IMR-90 (cell line): Measurements from ENCODE around the gene SSH2. TPM values are rescaled to one million over a fixed set of nuclear protein-coding genes. Genes with fewer than 3 reads are reported as not detected.

Source experiments
- ATAC-seq: fragments of 200-7000 bp; cut with Tn5 transposase; 2 replicates; pipeline ENCODE4 v1.9.1; 2020; ENCODE audit warnings: low read depth, mild to moderate bottlenecking, moderate library complexity
- BruUV-seq: library from RNA; stranded (reverse); fragments of 400-500 nt; replicated peaks from 2 replicates; lab custom pipeline; 2021; lab: Mats Ljungman, UMichigan
- CTCF ChIA-PET: fragments of 300-600 bp; formaldehyde crosslinking; extraction: SDS; loops from one replicate; lab custom pipeline; 2021; ENCODE audit warnings: antibody characterized with exemption; lab: Yijun Ruan, JAX
- POLR2A ChIA-PET: fragments of 300-600 bp; sonication (Branson Sonifier 250); formaldehyde crosslinking; loops from one replicate; lab custom pipeline; 2022; ENCODE audit warnings: antibody characterized with exemption; ENCODE audit not compliant: unreplicated experiment; lab: Charles Lee
- DNase-seq: peaks from one replicate; pipeline ENCODE4 v3.0.0; 2013
- H2AFZ ChIP-seq: replicated peaks from 2 replicates; pipeline ENCODE3; 2013; ENCODE audit warnings: low read length, mild to moderate bottlenecking; ENCODE audit not compliant: poor library complexity
- H2AK5ac ChIP-seq: 2 replicates; pipeline ENCODE4 v1.6.1; 2013; ENCODE audit warnings: low read depth, low read length, inconsistent platforms
- H2AK9ac ChIP-seq: replicated peaks from 2 replicates; pipeline ENCODE3; 2013; ENCODE audit warnings: mild to moderate bottlenecking, low read depth, low read length, moderate library complexity; ENCODE audit not compliant: poor library complexity
- H2BK120ac ChIP-seq: 2 replicates; pipeline ENCODE4 v1.6.1; 2013; ENCODE audit warnings: low read depth, low read length, inconsistent platforms
- H2BK15ac ChIP-seq: 3 replicates; pipeline ENCODE4 v1.6.1; 2013; ENCODE audit warnings: low read depth, low read length, inconsistent platforms
- H2BK20ac ChIP-seq: 2 replicates; pipeline ENCODE4 v1.6.1; 2013; ENCODE audit warnings: low read depth, mild to moderate bottlenecking, inconsistent platforms, low read length, moderate library complexity
- H2BK5ac ChIP-seq: 2 replicates; pipeline ENCODE4 v1.6.1; 2013; ENCODE audit warnings: mild to moderate bottlenecking, low read depth, low read length, inconsistent platforms; ENCODE audit not compliant: poor library complexity, severe bottlenecking
- H3K14ac ChIP-seq: replicated peaks from 2 replicates; pipeline ENCODE4 v1.6.1; 2013; ENCODE audit warnings: low read depth, low read length, inconsistent platforms
- H3K18ac ChIP-seq: 2 replicates; pipeline ENCODE4 v1.6.1; 2013; ENCODE audit warnings: low read depth, low read length, control low read depth
- H3K23ac ChIP-seq: 2 replicates; pipeline ENCODE4 v1.6.1; 2013; ENCODE audit warnings: low read depth, low read length, inconsistent platforms
- H3K27ac ChIP-seq: 2 replicates; pipeline ENCODE4 v1.5.1; 2013; ENCODE audit warnings: mild to moderate bottlenecking, control low read depth, low read length; ENCODE audit not compliant: insufficient read depth
- H3K27me3 ChIP-seq: 2 replicates; pipeline ENCODE4 v1.6.1; 2013; ENCODE audit warnings: low read length; ENCODE audit not compliant: control insufficient read depth, insufficient read depth
- H3K36me3 ChIP-seq: 2 replicates; pipeline ENCODE4 v1.6.1; 2013; ENCODE audit warnings: low read length, mixed read lengths; ENCODE audit not compliant: control insufficient read depth, insufficient read depth
- H3K4ac ChIP-seq: 2 replicates; pipeline ENCODE4 v1.6.1; 2013; ENCODE audit warnings: low read depth, low read length, inconsistent platforms
- H3K4me1 ChIP-seq: 2 replicates; pipeline ENCODE4 v1.6.1; 2013; ENCODE audit warnings: low read length, mixed read lengths; ENCODE audit not compliant: control insufficient read depth, insufficient read depth
- H3K4me2 ChIP-seq: 2 replicates; pipeline ENCODE4 v1.6.1; 2013; ENCODE audit warnings: low read depth, mild to moderate bottlenecking, control low read depth, low read length, moderate library complexity
- H3K4me3 ChIP-seq: 2 replicates; pipeline ENCODE4 v1.5.1; 2013; ENCODE audit warnings: low read depth, mild to moderate bottlenecking, control low read depth, low read length, moderate library complexity; ENCODE audit not compliant: insufficient read depth
- H3K56ac ChIP-seq: 2 replicates; pipeline ENCODE4 v1.6.1; 2013; ENCODE audit warnings: low read length, inconsistent platforms; ENCODE audit not compliant: insufficient read depth; ENCODE audit errors: extremely low read depth
- H3K79me1 ChIP-seq, 2 experiments: 2 replicates each; pipeline ENCODE4 v1.6.1; 2013; ENCODE audit warnings: low read length in 2 of 2, inconsistent platforms in 1 of 2, low read depth in 1 of 2
- H3K9ac ChIP-seq: 2 replicates; pipeline ENCODE4 v1.6.1; 2013; ENCODE audit warnings: low read depth, low read length, control low read depth
- H3K9me1 ChIP-seq: 2 replicates; pipeline ENCODE4 v1.6.1; 2013; ENCODE audit warnings: low read length, inconsistent platforms; ENCODE audit not compliant: insufficient read depth
- H3K9me3 ChIP-seq: 2 replicates; pipeline ENCODE4 v1.6.1; 2013; ENCODE audit warnings: low read length; ENCODE audit not compliant: control insufficient read depth, insufficient read depth
- H4K20me1 ChIP-seq: 2 replicates; pipeline ENCODE4 v1.6.1; 2013; ENCODE audit warnings: low read length, inconsistent platforms; ENCODE audit not compliant: insufficient read depth
- H4K5ac ChIP-seq: 2 replicates; pipeline ENCODE4 v1.6.1; 2013; ENCODE audit warnings: mild to moderate bottlenecking, low read depth, low read length, control low read depth
- H4K8ac ChIP-seq, 2 experiments: 2 replicates each; pipeline ENCODE4 v1.6.1; 2013; ENCODE audit warnings: low read depth in 2 of 2, low read length in 2 of 2, control low read depth in 1 of 2, inconsistent platforms in 1 of 2
- H4K91ac ChIP-seq: 2 replicates; pipeline ENCODE4 v1.6.1; 2013; ENCODE audit warnings: low read depth, low read length, inconsistent platforms; ENCODE audit not compliant: insufficient read depth
- BHLHE40 ChIP-seq: fragments of 150-350 bp; IDR thresholded peaks from 2 replicates; pipeline ENCODE4 v1.6.1; 2016; ENCODE audit warnings: mild to moderate bottlenecking, low read depth, low read length
- CEBPB ChIP-seq: IDR thresholded peaks from 2 replicates; pipeline ENCODE4 v1.6.1; 2012; ENCODE audit warnings: low read depth, low read length, improper control_type of control experiment
- CTCF ChIP-seq: conservative IDR thresholded peaks from 2 replicates; pipeline ENCODE4 v1.5.1; 2012; ENCODE audit warnings: mild to moderate bottlenecking, low read depth, low read length, improper control_type of control experiment
- FOS ChIP-seq: fragments of 150-350 bp; IDR thresholded peaks from 2 replicates; pipeline ENCODE4 v1.6.1; 2016; ENCODE audit warnings: low read depth, low read length
- MAFK ChIP-seq: IDR thresholded peaks from 2 replicates; pipeline ENCODE4 v1.6.1; 2012; ENCODE audit warnings: low read depth, low read length, improper control_type of control experiment
- MAZ ChIP-seq: IDR thresholded peaks from 2 replicates; pipeline ENCODE4 v1.6.1; 2012; ENCODE audit warnings: low read depth, mild to moderate bottlenecking, low read length, improper control_type of control experiment, moderate library complexity, borderline replicate concordance
- NFE2L2 ChIP-seq: fragments of 150-350 bp; IDR thresholded peaks from 2 replicates; pipeline ENCODE4 v1.6.1; 2016; ENCODE audit warnings: low read depth, mild to moderate bottlenecking, low read length
- POLR2A ChIP-seq: IDR thresholded peaks from 2 replicates; pipeline ENCODE4 v1.6.1; 2012; ENCODE audit warnings: mild to moderate bottlenecking, low read depth, low read length
- RAD21 ChIP-seq: IDR thresholded peaks from 2 replicates; pipeline ENCODE4 v1.6.1; 2012; ENCODE audit warnings: low read length, improper control_type of control experiment
- RCOR1 ChIP-seq: IDR thresholded peaks from 2 replicates; pipeline ENCODE4 v1.6.1; 2012; ENCODE audit warnings: mild to moderate bottlenecking, low read length, improper control_type of control experiment; ENCODE audit not compliant: insufficient replicate concordance
- SMC3 ChIP-seq: fragments of 150-350 bp; IDR thresholded peaks from 2 replicates; pipeline ENCODE4 v1.6.1; 2016; ENCODE audit warnings: low read depth, mild to moderate bottlenecking, antibody characterized with exemption, low read length, moderate library complexity
- USF2 ChIP-seq: fragments of 150-350 bp; IDR thresholded peaks from 2 replicates; pipeline ENCODE4 v1.6.1; 2017; ENCODE audit warnings: mild to moderate bottlenecking, antibody characterized with exemption, low read length, low read depth
- WGBS, 2 experiments: methylation state at CpG; one replicate each; pipeline versions ENCODE4 v1.1.5 to v1.1.7; 2013; ENCODE audit warnings: missing lambda C conversion rate in 2 of 2; ENCODE audit not compliant: insufficient read length in 1 of 2; ENCODE audit errors: extremely low coverage in 2 of 2; 5-methylcytosine and 5-hydroxymethylcytosine counted together
- dilution Hi-C: fragments of 300-500 bp; cut with HindIII; formaldehyde crosslinking; loops from one replicate; pipeline ENCODE4 v1.14.3; 2018; ENCODE audit warnings: low sequenced_read_pairs; ENCODE audit not compliant: unreplicated experiment
- in situ Hi-C: fragments of 300-500 bp; cut with MboI; formaldehyde crosslinking; loops from 3 replicates; pipeline ENCODE4 v1.14.3; 2019; ENCODE audit warnings: low sequenced_read_pairs, inconsistent platforms, mixed read lengths
- intact Hi-C: fragments of 100-400 bp; cut with micrococcal nuclease; formaldehyde crosslinking; loops from 2 replicates; pipeline ENCODE4 v1.10.0; 2022
- polyA plus RNA-seq, 3 experiments: library from polyadenylated mRNA; depleted of rRNA; stranded (reverse); fragments of >200 nt; gene quantifications; 2 replicates each; pipeline ENCODE4 v1.2.3, GENCODE V29; 2012; ENCODE audit warnings: low replicate concordance in 1 of 3
- total RNA-seq: library from RNA; depleted of rRNA; stranded (reverse); fragments of >200 nt; gene quantifications from 2 replicates; pipeline ENCODE4 v1.2.3, GENCODE V29; 2012

Gene SSH2
- total and polyA plus RNA-seq, 2 of the 4 experiments (the other 2 are of a cell fraction): 9.3 TPM

- no TSS peak for BruUV-seq
- POLR2A ChIA-PET: no interaction called here
- WGBS, 2 experiments: no CpG with 5 or more reads among the region's 3 CpGs
Observed at GRCh38 chr17:29881256-29881655, 48.8 kb downstream of the SSH2 start.

More at GRCh38 chr17:29881256-29881655, 48.8 kb downstream of the SSH2 start:
- in situ Hi-C loops: no loop called here
- intact Hi-C loops: no loop called here
- Histone ChIP-seq H3K4me1 (no peaks in the 10 kb centered on the region; the same call in 1 of the 2 replicates), H2AFZ (no peak overlapping the region), H3K23ac (no peak overlapping the region), H3K9ac (no peak overlapping the region), H2BK20ac (no peak overlapping the region), H3K4ac (no peak overlapping the region), H3K14ac (no peak overlapping the region), H3K4me2 (no peak overlapping the region), H3K18ac (no peak overlapping the region), H3K56ac (no peak overlapping the region), H2AK9ac (no peak overlapping the region), H3K4me3 (no peak overlapping the region), H2BK15ac (no peak overlapping the region), H3K27ac (no peak overlapping the region), H2BK5ac (no peak overlapping the region), H4K8ac (no peak overlapping the region), H4K20me1 (no peaks in the 10 kb centered on the region), H3K9me1 (peaks cover 3% of the 10 kb centered on the region), H4K5ac (no peak overlapping the region), H2AK5ac (no peak overlapping the region), H4K91ac (no peak overlapping the region), H3K9me3 (no peaks in the 10 kb centered on the region), H2BK120ac (no peak overlapping the region), H3K79me1 (peaks cover 10 to 41% of the 10 kb centered on the region in 2 experiments; a peak in 3 of 4 replicates), H3K27me3 (no peaks in the 10 kb centered on the region), H3K36me3 (no peaks in the 10 kb centered on the region)
- dilution Hi-C loops: no loop called here
- TF ChIP-seq CEBPB (no peak), BHLHE40 (no peak), USF2 (no peak), RCOR1 (no peak), FOS (no peak), MAFK (no peak), MAZ (no peak), SMC3 (no peak), CTCF (no peak), RAD21 (no peak), POLR2A (no peak), NFE2L2 (no peak)
- CTCF ChIA-PET: no interaction called here
- no peak for ATAC-seq
- no peak for DNase-seq
